HepG2 (cell line): ENCODE measurements around the gene AKT2. TPM values are rescaled to one million over a fixed set of nuclear protein-coding genes. Genes with fewer than 3 reads are reported as not detected.

ENCODE experiments used
- BORCS8-MEF2B ChIP-seq: sonication (generic); formaldehyde crosslinking; IDR thresholded peaks from 2 replicates; pipeline ENCODE4 v1.8.0; 2022; ENCODE audit warnings: mild to moderate bottlenecking, missing genetic modification reagents
- ELF1 ChIP-seq: sonication (generic); formaldehyde crosslinking; IDR thresholded peaks from 2 replicates; pipeline ENCODE4 v1.4.0; 2020; ENCODE audit warnings: missing genetic modification reagents
- ERF ChIP-seq: IDR thresholded peaks from 2 replicates; pipeline ENCODE4 v1.6.1; 2018; ENCODE audit warnings: missing biosample characterization, missing genetic modification reagents
- GATAD1 ChIP-seq: IDR thresholded peaks from 2 replicates; pipeline ENCODE4 v1.6.1; 2016; ENCODE audit warnings: missing genetic modification reagents, missing compliant biosample characterization
- GFI1 ChIP-seq: sonication (generic); formaldehyde crosslinking; IDR thresholded peaks from 2 replicates; pipeline ENCODE4 v1.5.0; 2020; ENCODE audit warnings: missing genetic modification reagents, mild to moderate bottlenecking, borderline replicate concordance
- GLI4 ChIP-seq: sonication (generic); formaldehyde crosslinking; IDR thresholded peaks from 2 replicates; pipeline ENCODE4 v1.5.1; 2020; ENCODE audit warnings: missing genetic modification reagents, mild to moderate bottlenecking, moderate library complexity, borderline replicate concordance
- HDAC2 ChIP-seq: sonication (generic); formaldehyde crosslinking; IDR thresholded peaks from 2 replicates; pipeline ENCODE4 v1.4.0; 2020; ENCODE audit warnings: missing genetic modification reagents
- IKZF5 ChIP-seq: IDR thresholded peaks from 2 replicates; pipeline ENCODE4 v1.6.1; 2018; ENCODE audit warnings: missing genetic modification reagents, mild to moderate bottlenecking, missing compliant biosample characterization
- MED13 ChIP-seq: sonication (generic); formaldehyde crosslinking; IDR thresholded peaks from 2 replicates; pipeline ENCODE4 v1.5.0; 2020; ENCODE audit warnings: missing genetic modification reagents
- MYPOP ChIP-seq: sonication (generic); formaldehyde crosslinking; IDR thresholded peaks from 2 replicates; pipeline ENCODE4 v1.8.1; 2023; ENCODE audit warnings: mild to moderate bottlenecking, moderate library complexity, missing genetic modification reagents
- PPARG ChIP-seq: conservative IDR thresholded peaks from 2 replicates; pipeline ENCODE4 v1.6.1; 2016; ENCODE audit warnings: missing biosample characterization, missing genetic modification reagents
- RAD21 ChIP-seq: fragments of 450-650 bp; formaldehyde crosslinking; IDR thresholded peaks from 2 replicates; pipeline ENCODE4 v1.5.0; 2020; ENCODE audit warnings: mild to moderate bottlenecking
- RFX5 ChIP-seq: IDR thresholded peaks from 2 replicates; pipeline ENCODE4 v1.6.1; 2011; ENCODE audit warnings: low read depth, low read length, improper control_type of control experiment
- RFXAP ChIP-seq: sonication (generic); formaldehyde crosslinking; IDR thresholded peaks from 2 replicates; pipeline ENCODE4 v1.4.0; 2020; ENCODE audit warnings: missing genetic modification reagents, borderline replicate concordance
- SIN3B ChIP-seq: fragments of 150-350 bp; IDR thresholded peaks from 2 replicates; pipeline ENCODE4 v1.6.1; 2014; ENCODE audit warnings: low read length
- SNAPC2 ChIP-seq: sonication (generic); formaldehyde crosslinking; IDR thresholded peaks from 2 replicates; pipeline ENCODE4 v1.8.1; 2022; ENCODE audit warnings: mild to moderate bottlenecking, missing genetic modification reagents
- SRF ChIP-seq: IDR thresholded peaks from 2 replicates; pipeline ENCODE4 v1.6.1; 2011; ENCODE audit warnings: mild to moderate bottlenecking, low read depth, low read length, moderate library complexity
- TEF ChIP-seq: sonication (generic); formaldehyde crosslinking; IDR thresholded peaks from 2 replicates; pipeline ENCODE4 v1.5.0; 2020; ENCODE audit warnings: missing genetic modification reagents
- TFDP2 ChIP-seq: sonication (generic); formaldehyde crosslinking; IDR thresholded peaks from 2 replicates; pipeline ENCODE4 v1.4.0; 2020; ENCODE audit warnings: missing genetic modification reagents
- YEATS2 ChIP-seq: sonication (generic); formaldehyde crosslinking; IDR thresholded peaks from 2 replicates; pipeline ENCODE4 v1.4.0; 2020; ENCODE audit warnings: missing genetic modification reagents, borderline replicate concordance
- ZBTB25 ChIP-seq: IDR thresholded peaks from 2 replicates; pipeline ENCODE4 v1.6.1; 2018; ENCODE audit warnings: missing genetic modification reagents
- ZKSCAN1 ChIP-seq: fragments of 150-350 bp; IDR thresholded peaks from 2 replicates; pipeline ENCODE4 v1.6.1; 2014; ENCODE audit warnings: low read length
- ZNF460 ChIP-seq: sonication (generic); formaldehyde crosslinking; IDR thresholded peaks from 2 replicates; pipeline ENCODE4 v1.5.1; 2020; ENCODE audit warnings: missing genetic modification reagents, mild to moderate bottlenecking, borderline replicate concordance
- ZNF746 ChIP-seq: sonication (generic); formaldehyde crosslinking; IDR thresholded peaks from 2 replicates; pipeline ENCODE4 v1.8.0; 2022; ENCODE audit warnings: mild to moderate bottlenecking, missing genetic modification reagents
- ZNF792 ChIP-seq: IDR thresholded peaks from 2 replicates; pipeline ENCODE4 v1.6.1; 2016
- ZSCAN22 ChIP-seq: sonication (generic); formaldehyde crosslinking; IDR thresholded peaks from 2 replicates; pipeline ENCODE4 v1.4.0; 2020; ENCODE audit warnings: mild to moderate bottlenecking, missing genetic modification reagents
- polyA plus RNA-seq, 8 experiments: library from polyadenylated mRNA; depleted of rRNA in 3 of 8; stranded (reverse) in 7 of 8; unstranded in 1 of 8; fragments of >200 nt; fragmentation: Illumina TruSeq in 4 of 8; extraction: Trizol in 4 of 8; gene quantifications; 2 replicates each; pipeline versions ENCODE4 v1.2.1 to v1.2.3, GENCODE V29; 2011 to 2016; ENCODE audit warnings: low read depth in 4 of 8, missing spikeins in 1 of 8, mixed read lengths in 1 of 8; ENCODE audit not compliant: insufficient read depth in 1 of 8
- total RNA-seq, 5 experiments: library from RNA; depleted of rRNA; stranded (reverse); fragments of >200 nt; fragmentation: Illumina TruSeq; extraction: Trizol; gene quantifications; 2 replicates each; pipeline ENCODE4 v1.2.3, GENCODE V29; 2016; ENCODE audit warnings: low read depth in 1 of 5

Gene AKT2
- total and polyA plus RNA-seq, 2 of the 13 experiments (the other 11 are each of a cell fraction or from before 2014, with no cell fraction given) = 82.1 to 173 TPM

- TF ChIP-seq ZNF746 (CRISPR knock-in tag) (no peak), GFI1 (no peak), RAD21 (CRISPR knock-in tag) (peak; percentile 69; the same call in 1 of the 2 replicates), GATAD1 (CRISPR knock-in tag) (peak; percentile 29; the same call in 1 of the 2 replicates), PPARG (CRISPR knock-in tag) (0 out of 2 replicates have a peak, but pooled peaks have one; percentile 17), ERF (peak; percentile 60; the same call in 1 of the 2 replicates), ELF1 (CRISPR knock-in tag) (peak; percentile 54; the same call in 1 of the 2 replicates), GLI4 (CRISPR knock-in tag) (no peak), YEATS2 (CRISPR knock-in tag) (no peak), SIN3B (peak; percentile 59; the same call in 1 of the 2 replicates), HDAC2 (CRISPR knock-in tag) (no peak), TFDP2 (CRISPR knock-in tag) (peak; percentile 90), MED13 (CRISPR knock-in tag) (0 out of 2 replicates have a peak, but pooled peaks have one; percentile 31), RFX5 (peak; percentile 97), ZNF460 (CRISPR knock-in tag) (no peak), ZNF792 (peak; percentile 34; the same call in 1 of the 2 replicates), ZSCAN22 (CRISPR knock-in tag) (no peak), SRF (peak; percentile 59; the same call in 1 of the 2 replicates), ZBTB25 (CRISPR knock-in tag) (0 out of 2 replicates have a peak, but pooled peaks have one; percentile 50), IKZF5 (CRISPR knock-in tag) (0 out of 2 replicates have a peak, but pooled peaks have one; percentile 27), MYPOP (CRISPR knock-in tag) (no peak), SNAPC2 (CRISPR knock-in tag) (no peak), TEF (CRISPR knock-in tag) (no peak), RFXAP (CRISPR knock-in tag) (peak; percentile 99), ZKSCAN1 (no peak), BORCS8-MEF2B (peak; percentile 10; the same call in 1 of the 2 replicates)
Measured at GRCh38 chr19:40221858-40222619, 63.1 kb downstream of the AKT2 start (continued).
